Measurements from ENCODE around the gene PHACTR3. TPM values are rescaled to one million over a fixed set of nuclear protein-coding genes. Genes with fewer than 3 reads are reported as not detected.

Gene PHACTR3
- total RNA-seq, 4 donors from 2014 or later: 1.4 to 7.2 (median 4.3) TPM

DNA sequence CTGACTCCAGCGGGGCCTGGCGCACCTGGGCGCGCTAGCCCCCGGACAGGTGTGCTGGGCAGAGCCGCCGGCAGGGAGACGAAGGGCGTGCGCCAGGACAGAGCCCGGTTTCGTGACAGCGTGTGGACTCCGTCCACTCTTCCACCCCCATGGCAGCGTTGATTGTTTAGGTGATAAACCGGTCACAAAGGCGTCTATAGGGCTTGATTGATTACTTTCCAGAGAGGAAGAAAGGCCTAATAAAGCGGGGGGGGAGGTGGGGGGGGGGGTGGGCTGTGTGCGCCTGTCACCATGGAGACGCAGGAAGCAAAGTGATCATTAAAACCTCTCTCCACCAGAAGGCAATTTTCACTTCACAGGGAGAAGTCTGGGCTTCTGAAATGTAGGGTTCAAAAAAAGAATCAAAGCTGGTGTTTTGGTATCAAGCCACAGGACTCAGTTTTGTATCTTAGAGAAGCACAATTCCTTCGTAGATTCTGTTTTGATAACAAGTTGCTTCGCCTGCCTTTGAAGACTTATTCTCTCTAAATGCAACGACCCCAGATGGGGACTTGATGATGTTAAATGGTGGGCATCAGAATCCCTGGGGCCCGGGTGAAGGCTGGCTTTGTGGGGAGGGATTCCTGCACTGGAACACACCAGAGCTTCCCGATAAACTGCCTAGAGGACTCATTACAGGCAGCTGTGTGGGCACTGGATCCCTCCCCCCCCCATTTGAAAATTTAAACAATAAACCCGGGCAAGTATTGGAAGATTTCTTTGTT, 1.4 kb downstream of the PHACTR3 start:
- TF ChIP-seq POLR2A (IDR thresholded peaks at IDR 0.05): no peak
- TF ChIP-seq, protein P1, sequence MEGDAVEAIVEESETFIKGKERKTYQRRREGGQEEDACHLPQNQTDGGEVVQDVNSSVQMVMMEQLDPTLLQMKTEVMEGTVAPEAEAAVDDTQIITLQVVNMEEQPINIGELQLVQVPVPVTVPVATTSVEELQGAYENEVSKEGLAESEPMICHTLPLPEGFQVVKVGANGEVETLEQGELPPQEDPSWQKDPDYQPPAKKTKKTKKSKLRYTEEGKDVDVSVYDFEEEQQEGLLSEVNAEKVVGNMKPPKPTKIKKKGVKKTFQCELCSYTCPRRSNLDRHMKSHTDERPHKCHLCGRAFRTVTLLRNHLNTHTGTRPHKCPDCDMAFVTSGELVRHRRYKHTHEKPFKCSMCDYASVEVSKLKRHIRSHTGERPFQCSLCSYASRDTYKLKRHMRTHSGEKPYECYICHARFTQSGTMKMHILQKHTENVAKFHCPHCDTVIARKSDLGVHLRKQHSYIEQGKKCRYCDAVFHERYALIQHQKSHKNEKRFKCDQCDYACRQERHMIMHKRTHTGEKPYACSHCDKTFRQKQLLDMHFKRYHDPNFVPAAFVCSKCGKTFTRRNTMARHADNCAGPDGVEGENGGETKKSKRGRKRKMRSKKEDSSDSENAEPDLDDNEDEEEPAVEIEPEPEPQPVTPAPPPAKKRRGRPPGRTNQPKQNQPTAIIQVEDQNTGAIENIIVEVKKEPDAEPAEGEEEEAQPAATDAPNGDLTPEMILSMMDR (IDR thresholded peaks at IDR 0.05): no peak
- no peak overlapping the region for H3K4me3 ChIP-seq (ENCODE audit: low read depth, poor library complexity, severe bottlenecking)
- no peak for DNase-seq (ENCODE audit: low spot score in 2 of 2)
- intact Hi-C loops (cut with DNase I; ENCODE audit: low total_unique reads): no loop called here
- 19 to 23% methylated on average over 20 to 26 of the region's 26 CpGs for WGBS, 2 donors

DNA sequence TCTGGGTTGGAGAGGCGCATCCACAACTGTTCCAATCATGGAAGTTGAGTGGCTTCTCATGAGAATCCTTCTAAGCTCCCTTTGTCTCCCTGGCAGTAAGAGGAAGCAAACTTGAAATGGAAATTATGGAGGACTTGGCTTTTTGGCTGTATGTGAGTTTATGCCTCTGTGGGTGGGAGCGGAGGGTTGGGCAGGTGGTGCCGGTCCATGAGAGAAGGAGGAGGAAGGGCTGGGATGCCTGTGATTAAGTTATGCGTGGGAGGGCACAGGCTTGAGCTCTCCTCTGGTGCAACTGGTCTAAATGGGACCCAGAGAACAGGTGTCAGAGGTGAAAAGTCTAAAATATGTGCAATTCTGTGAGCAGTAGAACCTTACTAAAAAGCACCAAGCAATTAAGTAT, 2.2 kb downstream of the PHACTR3 start:
- no peak overlapping the region for H3K4me3 ChIP-seq (ENCODE audit: low read depth, poor library complexity, severe bottlenecking)
- intact Hi-C loops (cut with DNase I; ENCODE audit: low total_unique reads): no loop called here
- DNase-seq (ENCODE audit: low spot score in 2 of 2): no peak
- WGBS, 2 donors: 72 to 79% methylated on average over 4 of the region's 4 CpGs
- TF ChIP-seq POLR2A (IDR thresholded peaks at IDR 0.05): no peak
- TF ChIP-seq, protein P1 (IDR thresholded peaks at IDR 0.05): no peak

DNA sequence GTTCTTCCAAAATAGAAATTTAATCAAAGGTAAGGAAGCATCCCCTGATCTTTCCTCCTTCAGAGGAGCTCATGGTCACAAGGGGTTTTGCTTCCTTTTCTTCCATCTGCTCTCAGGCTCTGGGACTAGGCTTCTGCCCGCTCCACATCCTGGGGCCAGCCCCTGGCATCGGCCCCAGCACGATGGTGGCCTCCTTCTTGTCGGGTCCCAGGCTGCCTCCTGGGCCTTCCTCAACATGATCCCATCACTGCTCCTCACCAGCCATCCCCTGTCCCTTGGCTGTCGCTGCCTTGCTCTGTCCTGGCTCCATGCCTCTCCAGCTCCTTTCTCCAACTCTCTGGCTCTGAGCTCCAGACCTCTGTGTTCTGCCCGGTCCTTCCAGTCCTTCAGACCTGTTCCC, 4.1 kb downstream of the PHACTR3 start:
- no peak for DNase-seq (ENCODE audit: low spot score in 2 of 2)
- intact Hi-C loops (cut with DNase I; ENCODE audit: low total_unique reads): no loop called here
- no peak overlapping the region for H3K4me3 ChIP-seq (ENCODE audit: low read depth, poor library complexity, severe bottlenecking)
- 90% methylated on average over 6 of the region's 6 CpGs for WGBS, 2 donors
- no peak for TF ChIP-seq POLR2A (IDR thresholded peaks at IDR 0.05)
- TF ChIP-seq, protein P1 (IDR thresholded peaks at IDR 0.05): no peak

DNA sequence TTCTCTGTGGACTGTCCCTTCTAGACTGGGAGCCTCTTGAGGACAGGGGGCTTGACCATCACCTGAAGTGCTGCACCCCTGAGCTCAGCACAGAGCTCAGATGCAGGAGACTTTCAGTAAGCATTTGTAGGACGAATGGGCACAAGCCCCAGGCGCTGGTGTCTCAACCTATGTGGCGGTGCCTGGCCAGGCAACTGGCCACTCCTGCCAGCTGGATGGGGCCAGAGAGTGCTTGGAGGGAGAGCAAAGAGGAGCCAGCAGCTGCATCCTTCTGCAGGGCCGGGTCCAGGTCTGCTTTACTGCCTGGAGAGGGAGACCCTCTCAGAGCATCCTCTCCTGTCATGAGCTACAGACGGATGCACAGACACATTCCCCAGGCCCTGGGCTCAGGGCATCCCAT, 4.5 kb downstream of the PHACTR3 start:
- intact Hi-C loops (cut with DNase I; ENCODE audit: low total_unique reads): no loop called here
- TF ChIP-seq, protein P1 (IDR thresholded peaks at IDR 0.05): no peak
- no peak for TF ChIP-seq POLR2A (IDR thresholded peaks at IDR 0.05)
- WGBS, 2 donors: 83 to 96% methylated on average over 5 of the region's 5 CpGs
- H3K4me3 ChIP-seq (ENCODE audit: low read depth, poor library complexity, severe bottlenecking): no peak overlapping the region
- no peak for DNase-seq (ENCODE audit: low spot score in 2 of 2)

DNA sequence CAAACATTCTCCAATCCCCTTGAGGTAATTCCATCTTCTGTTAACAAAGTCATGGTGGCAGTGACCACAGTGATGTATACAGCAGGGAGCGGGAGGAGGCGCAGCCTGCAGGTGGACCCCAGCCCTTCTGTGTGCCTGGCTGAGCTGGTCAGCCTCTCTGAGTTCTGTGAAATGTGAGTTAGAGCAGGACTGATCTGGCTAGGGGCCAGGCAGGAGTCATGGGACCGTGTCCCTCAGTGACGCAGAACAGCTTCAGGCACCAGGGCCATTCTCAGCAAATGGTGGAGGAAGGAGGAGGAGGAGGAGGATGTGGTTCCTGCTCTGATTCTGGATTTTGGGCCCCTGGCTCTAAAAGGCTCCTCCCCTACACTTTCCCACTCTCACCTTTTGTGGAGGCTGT, 6.9 kb downstream of the PHACTR3 start:
- no peak for DNase-seq (ENCODE audit: low spot score in 2 of 2)
- intact Hi-C loops (cut with DNase I; ENCODE audit: low total_unique reads): no loop called here
- 69 to 80% methylated on average over 4 of the region's 4 CpGs for WGBS, 2 donors
- no peak overlapping the region for H3K4me3 ChIP-seq (ENCODE audit: low read depth, poor library complexity, severe bottlenecking)
- no peak for TF ChIP-seq POLR2A (IDR thresholded peaks at IDR 0.05)
- TF ChIP-seq, protein P1 (IDR thresholded peaks at IDR 0.05): no peak

DNA sequence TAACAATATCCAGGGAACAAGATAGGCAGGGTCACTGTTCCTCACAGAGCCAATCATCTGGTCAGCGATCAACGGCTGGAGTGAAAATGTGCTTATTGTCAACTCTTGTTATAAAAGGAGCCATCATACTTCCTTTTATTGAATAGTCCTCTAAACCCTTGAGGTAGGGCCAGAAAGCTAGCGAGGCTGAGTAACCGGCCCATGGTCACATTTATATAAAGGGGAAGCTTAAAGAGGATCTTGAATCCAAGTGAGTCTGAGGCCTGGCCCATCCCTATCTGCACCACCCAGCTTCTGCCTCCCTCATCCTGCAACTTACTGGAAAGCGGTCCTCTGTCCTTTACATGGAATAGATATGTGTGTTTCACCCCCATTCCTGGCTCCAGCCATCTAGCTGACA, 9.5 kb downstream of the PHACTR3 start:
- 91 to 92% methylated on average over 5 of the region's 5 CpGs for WGBS, 2 donors
- TF ChIP-seq, protein P1 (IDR thresholded peaks at IDR 0.05): no peak
- no peak for TF ChIP-seq POLR2A (IDR thresholded peaks at IDR 0.05)
- no peak for DNase-seq (ENCODE audit: low spot score in 2 of 2)
- no peak overlapping the region for H3K4me3 ChIP-seq (ENCODE audit: low read depth, poor library complexity, severe bottlenecking)
- intact Hi-C loops (cut with DNase I; ENCODE audit: low total_unique reads): no loop called here

Data from lower leg skin (tissue), 4 donors.